Hematopoietic multipotent progenitor cell treated with erythropoietin and hydrocortisone succinate and interleukin-3 and kit ligand, for 17 days (in vitro differentiated cells): ENCODE measurements around the gene SLC41A1.
"Not testable (repeated sequence)": the region's sequence is repeated elsewhere in the genome, so short reads cannot be mapped to it uniquely, and the experiment has no call there.

Source experiments
- DNase-seq: peaks from one replicate; pipeline ENCODE4 v3.0.0-alpha.2; 2015; ENCODE audit warnings: low spot score

Gene SLC41A1

DNA sequence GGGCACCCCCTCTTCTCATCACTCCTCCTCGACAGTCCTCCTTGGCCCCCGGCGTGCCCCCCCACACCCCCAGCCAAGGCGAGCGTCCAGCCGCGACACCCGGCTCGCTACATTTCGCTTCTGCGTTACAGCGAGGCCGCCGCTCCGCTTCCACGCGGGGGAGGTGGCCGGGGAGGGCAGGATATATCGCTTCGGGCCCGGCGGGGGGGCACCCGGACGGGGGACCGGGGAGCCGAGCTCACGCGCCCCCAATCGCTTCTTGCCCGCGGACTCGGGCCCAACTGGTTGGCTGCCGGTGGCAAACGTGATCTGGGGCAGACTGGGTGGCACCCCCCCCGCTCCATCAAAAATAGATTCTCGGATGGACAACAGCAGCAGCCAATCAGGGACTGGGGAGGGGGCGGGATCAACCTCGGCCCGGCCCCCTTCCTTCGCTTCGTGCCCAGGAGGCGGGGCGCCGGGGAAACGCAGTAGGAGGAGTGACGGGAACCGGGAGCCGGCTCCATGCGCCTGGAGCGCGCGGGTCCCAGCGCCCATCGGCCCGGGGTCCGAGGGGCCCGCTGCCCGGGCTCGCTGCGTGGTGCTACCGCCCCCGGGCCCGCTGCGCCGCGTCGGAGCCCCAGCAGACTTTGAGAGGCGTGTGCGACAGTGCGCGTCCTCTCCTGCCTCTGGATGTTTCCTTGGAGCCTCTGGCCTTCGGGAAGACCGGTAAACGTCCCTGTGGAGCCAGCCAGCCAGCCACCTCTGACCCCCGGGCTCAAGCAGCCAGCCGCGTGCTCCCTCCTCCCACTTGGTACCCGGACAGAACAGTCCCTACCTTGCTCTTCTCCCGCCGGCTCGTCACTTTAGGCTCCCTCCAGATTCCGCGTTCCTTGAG, at the start of gene SLC41A1:
Gene SLC41A1 (minus strand): TSS at position 321 of the 877 bp plus-strand sequence. CDS start 2,757 bp downstream, outside the sequence.
- peak; percentile 93 for DNase-seq

DNA sequence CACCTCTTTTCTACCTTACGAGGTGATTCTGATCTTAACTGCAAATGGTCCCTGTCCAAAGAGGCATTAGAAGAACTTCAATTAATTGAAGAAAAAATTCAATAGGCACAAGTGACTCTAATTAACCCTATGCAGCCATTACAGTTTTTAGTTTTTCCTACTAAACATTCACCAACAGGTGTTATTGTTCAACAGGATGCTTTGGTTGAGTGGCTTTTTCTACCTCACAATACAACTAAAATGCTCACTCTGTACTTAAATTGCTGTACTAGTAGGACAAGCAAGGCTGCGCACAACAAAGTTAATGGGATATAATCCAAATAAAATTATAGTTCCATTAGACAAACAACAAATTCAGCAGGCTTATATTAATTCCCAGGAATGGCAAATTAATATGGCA, 48.5 kb upstream of the SLC41A1 start:
- DNase-seq, result no peak

- no peak for DNase-seq
Measured at GRCh38 chr1:205858141-205858961, 45.4 kb upstream of the SLC41A1 start.

- DNase-seq, result not testable (repeated sequence)
Measured at GRCh38 chr1:205857501-205857900, 44.5 kb upstream of the SLC41A1 start.

- DNase-seq, result no peak
Measured at GRCh38 chr1:205856433-205856832, 43.4 kb upstream of the SLC41A1 start.

- no peak for DNase-seq
Measured at GRCh38 chr1:205852969-205853368, 40.0 kb upstream of the SLC41A1 start.

GRCh38 chr1:205851993-205852392, 39.0 kb upstream of the SLC41A1 start:
- no peak for DNase-seq

DNA sequence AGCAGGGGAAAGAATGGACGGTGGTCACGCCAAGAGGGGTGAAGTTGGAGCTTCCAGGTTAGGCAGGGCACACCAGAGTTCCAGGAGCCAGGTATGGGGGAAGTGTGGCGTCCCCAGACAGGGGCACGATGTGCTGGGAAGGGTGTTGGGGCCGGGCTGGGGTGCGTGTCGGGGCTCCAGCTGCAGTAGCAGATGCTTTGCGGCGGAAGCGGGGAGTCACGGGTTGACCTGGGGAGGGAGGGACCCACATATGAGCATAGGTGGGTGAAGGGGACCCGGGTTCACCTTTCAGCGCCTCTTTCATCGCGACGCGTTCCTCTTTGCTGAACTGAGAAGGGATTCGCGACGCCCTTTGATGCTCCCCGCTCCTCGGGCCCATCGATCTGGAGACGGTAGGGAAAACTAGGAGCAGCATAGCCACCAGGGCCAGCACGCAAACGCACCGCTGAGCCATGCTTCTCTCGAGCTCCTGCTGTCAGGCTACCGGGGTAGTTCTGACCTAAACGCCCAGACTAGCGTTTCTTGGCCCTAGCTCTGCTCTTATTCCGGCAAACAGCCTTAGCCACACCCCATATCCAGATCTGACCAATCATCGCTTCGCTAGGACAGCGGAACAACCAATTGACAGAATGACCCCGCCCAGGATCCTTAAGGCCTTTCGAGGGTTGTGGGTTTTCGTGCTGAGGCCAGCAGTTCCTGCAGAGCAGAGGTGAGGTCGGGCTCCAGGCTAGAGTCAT, 36.8 kb upstream of the SLC41A1 start, which contains the start of gene PM20D1:
Gene PM20D1 (minus strand): TSS at position 514 of the 737 bp plus-strand sequence. CDS start 60 bp downstream, at position 454.
- peak; percentile 77 for DNase-seq

DNA sequence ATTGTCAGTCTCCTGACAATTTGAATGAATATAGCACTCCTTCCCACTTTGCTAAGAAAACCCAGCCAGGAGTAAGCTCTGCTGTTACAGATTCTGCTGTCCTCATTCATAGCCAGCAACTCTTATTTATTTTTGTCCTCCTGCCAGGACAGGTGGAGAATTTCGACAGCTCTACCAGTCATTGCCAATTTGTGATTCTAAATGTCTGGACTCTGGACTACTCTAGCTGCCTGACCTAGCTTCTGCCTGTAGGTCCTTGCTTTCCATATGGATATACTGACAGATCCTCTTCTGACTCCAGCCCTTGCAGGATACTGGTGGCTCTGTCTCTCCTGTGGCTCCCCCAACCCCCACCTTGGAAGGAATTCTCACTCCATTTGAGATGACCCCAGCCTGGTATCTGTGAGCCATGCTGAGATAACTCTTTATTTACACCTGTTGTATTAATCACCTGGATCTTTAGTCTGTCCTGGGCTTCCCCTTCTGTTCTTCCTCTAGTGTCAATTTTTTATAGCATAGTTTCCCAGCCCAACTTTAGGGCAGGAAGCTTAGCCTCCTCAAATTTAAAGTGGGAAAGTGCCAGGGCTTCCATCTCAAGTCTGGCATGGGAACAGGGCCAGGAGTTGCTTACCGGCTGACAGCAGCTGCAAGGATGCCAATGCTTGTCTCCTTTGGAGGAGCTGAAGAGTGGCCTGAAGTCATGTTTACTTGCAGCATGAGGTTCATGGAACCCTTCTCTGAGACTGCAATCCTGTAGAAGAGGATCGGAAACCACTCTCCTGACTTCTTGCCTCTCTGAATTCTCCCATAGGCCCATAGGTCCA, 30.2 kb upstream of the SLC41A1 start:
- DNase-seq, result no peak

DNA sequence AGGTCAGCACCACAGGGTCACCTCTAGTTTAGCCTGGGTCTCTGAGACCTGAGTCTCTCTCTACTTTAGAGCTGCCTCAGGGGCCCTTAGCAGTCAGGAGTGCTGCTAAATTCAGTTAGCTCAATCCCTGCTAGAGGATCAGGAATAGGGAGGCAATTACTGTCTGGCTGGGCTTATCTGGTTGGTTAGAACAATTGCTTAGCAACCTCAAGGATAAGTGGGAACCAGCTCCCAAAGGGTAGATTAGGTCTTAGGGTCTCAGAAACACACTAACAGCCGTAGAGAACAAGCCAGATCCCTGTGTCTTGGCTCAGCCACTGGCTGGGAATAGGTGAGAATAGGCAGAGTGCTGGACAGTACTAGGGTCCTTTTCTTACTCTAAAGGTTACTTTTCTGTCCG, 29.2 kb upstream of the SLC41A1 start:
- DNase-seq, result no peak

- DNase-seq, result no peak
Measured at GRCh38 chr1:205840146-205840923, 27.3 kb upstream of the SLC41A1 start.

- DNase-seq, result no peak
Measured at GRCh38 chr1:205837382-205837970, 24.5 kb upstream of the SLC41A1 start.

GRCh38 chr1:205834751-205835150, 21.8 kb upstream of the SLC41A1 start:
- no peak for DNase-seq

DNA sequence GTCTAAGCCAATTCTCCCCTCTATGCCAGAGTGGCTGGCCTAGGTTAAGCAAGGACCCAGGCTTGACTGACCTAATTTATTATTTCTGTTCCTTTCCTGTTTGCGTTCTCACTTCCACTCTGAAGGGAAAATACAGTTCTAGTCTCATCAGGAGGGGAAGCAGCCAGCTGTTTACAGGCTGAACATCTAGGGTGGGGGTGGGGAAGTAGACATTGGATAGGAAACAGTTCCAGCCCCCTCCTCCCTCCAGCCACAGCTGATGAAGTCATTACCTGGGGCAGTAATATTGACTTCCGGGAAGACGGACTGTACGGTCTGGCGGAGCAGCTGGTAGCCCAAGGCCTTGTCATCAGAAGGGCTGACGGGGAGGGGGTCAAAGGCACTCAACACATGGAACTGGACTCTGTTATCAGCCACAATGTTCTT, 19.3 kb upstream of the SLC41A1 start:
- DNase-seq, result no peak

- DNase-seq, result no peak
Measured at GRCh38 chr1:205827623-205828022, 14.6 kb upstream of the SLC41A1 start.

GRCh38 chr1:205826995-205827394, 14.0 kb upstream of the SLC41A1 start:
- no peak for DNase-seq

DNA sequence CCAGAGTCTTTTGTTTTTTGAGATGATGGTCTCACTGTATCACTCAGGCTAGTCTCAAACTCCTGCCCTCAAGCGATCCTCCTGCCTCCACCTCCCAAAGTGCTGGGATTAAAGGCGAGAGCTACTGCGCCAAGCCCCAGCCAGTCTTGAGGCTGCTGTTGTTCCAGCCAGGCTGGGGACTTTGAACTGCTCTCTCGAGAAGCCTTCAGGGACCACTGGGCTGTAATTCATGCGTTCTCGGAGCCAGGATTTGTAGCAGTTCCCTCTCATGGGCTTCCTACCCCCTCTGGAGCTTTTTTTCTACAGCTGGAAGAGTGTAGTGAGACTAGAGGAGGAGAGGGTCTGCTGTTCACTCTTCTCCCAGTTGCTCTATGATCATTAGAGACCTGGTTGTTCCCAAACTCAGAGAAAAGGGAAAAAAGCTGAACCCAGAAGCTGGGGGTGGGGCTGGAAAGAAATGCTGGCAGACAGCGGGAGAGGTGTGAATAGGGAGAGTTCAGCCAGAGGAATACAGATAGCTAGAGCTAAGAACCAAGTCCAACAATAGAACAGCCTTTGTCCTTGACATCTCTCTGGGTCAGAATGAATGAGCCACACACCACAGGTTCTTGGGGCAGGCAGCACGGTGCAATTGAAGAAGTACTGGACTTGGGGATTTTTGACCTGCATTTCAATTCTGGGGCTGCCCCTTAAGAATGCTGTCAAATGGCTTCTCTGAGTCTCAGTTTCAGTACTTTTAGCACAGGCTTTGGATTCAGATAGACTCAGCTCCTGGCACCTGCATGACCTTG, 13.2 kb upstream of the SLC41A1 start:
- DNase-seq, result no peak

DNA sequence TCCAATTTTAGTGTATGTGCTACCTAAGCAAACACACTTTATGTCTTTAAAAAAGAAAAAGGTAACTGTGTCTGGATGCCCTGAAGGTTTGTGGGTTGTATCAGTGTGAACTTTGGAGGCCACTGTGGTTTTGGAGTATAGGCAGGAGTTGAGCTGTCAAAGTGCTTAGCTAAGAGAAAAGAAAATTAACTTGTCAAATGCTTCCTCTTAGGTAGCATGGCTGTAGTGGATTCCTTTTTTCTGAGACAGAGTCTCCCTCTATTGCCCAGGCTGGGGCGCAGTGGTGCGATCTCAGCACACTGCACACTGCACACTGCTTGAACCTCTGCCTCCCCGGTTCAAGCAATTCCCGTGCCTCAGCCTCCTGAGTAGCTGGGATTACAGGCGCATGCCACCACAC, 11.2 kb upstream of the SLC41A1 start:
- DNase-seq, result no peak

DNA sequence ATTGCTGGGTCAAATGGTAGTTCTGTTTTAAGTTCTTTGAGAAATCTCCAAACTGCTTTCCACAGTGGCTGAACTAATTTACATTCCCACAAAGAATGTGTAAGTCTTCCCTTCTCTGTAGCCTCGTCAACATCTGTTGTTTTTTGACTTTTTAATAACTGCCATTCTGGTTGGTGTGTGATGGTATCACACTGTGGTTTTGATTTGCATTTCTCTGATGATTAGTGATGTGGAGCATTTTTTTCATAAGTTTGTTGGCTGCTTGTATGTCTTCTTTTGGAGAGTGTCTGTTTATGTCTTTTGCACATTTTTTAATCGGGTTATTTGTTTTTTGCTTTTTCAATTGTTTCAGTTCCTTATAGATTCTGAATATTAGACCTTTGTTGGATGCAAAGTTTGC, 10.3 kb upstream of the SLC41A1 start:
- DNase-seq, result not testable (repeated sequence)
